ENCODE data around the gene CPEB4. TPM values are rescaled to one million over a fixed set of nuclear protein-coding genes. Genes with fewer than 3 reads are reported as not detected.

Gene CPEB4
- total and polyA plus RNA-seq, 10 donors = 2.3 to 107 (median 81.0) TPM

DNA sequence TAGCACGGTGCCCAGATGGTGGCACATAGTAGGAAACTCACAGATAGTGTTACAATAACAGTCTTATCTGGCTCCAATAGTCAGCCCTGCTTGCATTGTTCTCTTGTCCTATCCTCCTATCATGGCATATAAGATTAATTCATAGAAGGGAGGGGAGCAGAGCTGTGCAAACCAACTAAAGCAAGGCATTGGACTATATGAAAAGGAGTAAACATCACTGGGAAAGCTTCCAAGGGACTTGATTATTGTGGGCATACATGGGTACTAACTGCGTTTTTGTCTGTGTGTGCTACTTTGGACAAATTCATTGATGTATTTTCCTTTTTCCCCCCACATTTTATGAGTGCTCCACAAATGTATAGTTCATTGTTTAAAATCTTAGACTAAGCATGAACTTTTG is 57.0 kb downstream of the CPEB4 start:
- Histone ChIP-seq H3K9me3 (no peaks in the 10 kb centered on the region), H3K27me3 (replicated peaks in 1 of 7) (no peaks in the 10 kb centered on the region), H3K4me1 (peaks cover 0 to 27% (median 15%) of the 10 kb centered on the region in 6 donors), H3K4me3 (no peak overlapping the region), H3K36me3 (peaks cover 0 to 61% (median 47%) of the 10 kb centered on the region in 6 donors), H3K27ac (no peak overlapping the region)
- TF ChIP-seq POLR2AphosphoS5 (IDR thresholded peaks at IDR 0.05) (no peak), POLR2A (IDR thresholded peaks at IDR 0.05) (no peak)
- TF ChIP-seq, protein P1, sequence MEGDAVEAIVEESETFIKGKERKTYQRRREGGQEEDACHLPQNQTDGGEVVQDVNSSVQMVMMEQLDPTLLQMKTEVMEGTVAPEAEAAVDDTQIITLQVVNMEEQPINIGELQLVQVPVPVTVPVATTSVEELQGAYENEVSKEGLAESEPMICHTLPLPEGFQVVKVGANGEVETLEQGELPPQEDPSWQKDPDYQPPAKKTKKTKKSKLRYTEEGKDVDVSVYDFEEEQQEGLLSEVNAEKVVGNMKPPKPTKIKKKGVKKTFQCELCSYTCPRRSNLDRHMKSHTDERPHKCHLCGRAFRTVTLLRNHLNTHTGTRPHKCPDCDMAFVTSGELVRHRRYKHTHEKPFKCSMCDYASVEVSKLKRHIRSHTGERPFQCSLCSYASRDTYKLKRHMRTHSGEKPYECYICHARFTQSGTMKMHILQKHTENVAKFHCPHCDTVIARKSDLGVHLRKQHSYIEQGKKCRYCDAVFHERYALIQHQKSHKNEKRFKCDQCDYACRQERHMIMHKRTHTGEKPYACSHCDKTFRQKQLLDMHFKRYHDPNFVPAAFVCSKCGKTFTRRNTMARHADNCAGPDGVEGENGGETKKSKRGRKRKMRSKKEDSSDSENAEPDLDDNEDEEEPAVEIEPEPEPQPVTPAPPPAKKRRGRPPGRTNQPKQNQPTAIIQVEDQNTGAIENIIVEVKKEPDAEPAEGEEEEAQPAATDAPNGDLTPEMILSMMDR (IDR thresholded peaks at IDR 0.05 in 8 of 11, conservative IDR thresholded peaks at IDR 0.05 in 3 of 11) = no peak
- intact Hi-C loops (cut with DNase I; ENCODE audit: low total_unique reads) = no loop called here
- 86 to 98% (median 95%) methylated on average over 2 of the region's 2 CpGs for WGBS, 5 donors
- DNase-seq = no peak

DNA sequence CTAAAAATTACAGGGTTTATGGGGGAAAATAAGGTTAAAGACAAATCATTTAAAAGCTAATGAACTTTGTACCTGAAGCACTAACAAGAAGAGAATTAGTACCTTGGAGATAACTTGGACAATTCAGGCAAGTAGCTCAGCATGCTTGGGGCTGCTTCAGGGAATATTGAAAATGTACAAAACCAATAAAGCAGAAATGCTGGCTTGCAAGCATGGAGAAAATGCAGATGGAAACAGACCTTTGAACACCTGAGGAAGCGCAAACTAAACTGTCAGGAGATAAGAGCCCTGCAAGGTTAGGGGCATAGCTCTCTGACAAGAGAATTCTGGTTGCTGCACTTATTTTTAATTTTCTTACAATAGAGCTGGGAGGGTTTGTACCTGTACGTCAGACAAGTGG is 58.2 kb downstream of the CPEB4 start:
- Histone ChIP-seq H3K36me3 (peaks cover 0 to 72% (median 58%) of the 10 kb centered on the region in 6 donors), H3K4me1 (peaks cover 0 to 16% (median 10%) of the 10 kb centered on the region in 6 donors), H3K27ac (no peak overlapping the region), H3K27me3 (replicated peaks in 1 of 7) (no peaks in the 10 kb centered on the region), H3K9me3 (no peaks in the 10 kb centered on the region), H3K4me3 (no peak overlapping the region)
- no peak for DNase-seq
- WGBS, 5 donors = 95 to 98% (median 95%) methylated on average over 2 of the region's 2 CpGs
- TF ChIP-seq, protein P1 (IDR thresholded peaks at IDR 0.05 in 8 of 11, conservative IDR thresholded peaks at IDR 0.05 in 3 of 11) = no peak
- TF ChIP-seq POLR2AphosphoS5 (IDR thresholded peaks at IDR 0.05) (no peak), POLR2A (IDR thresholded peaks at IDR 0.05) (no peak)
- intact Hi-C loops (cut with DNase I; ENCODE audit: low total_unique reads) = no loop called here

DNA sequence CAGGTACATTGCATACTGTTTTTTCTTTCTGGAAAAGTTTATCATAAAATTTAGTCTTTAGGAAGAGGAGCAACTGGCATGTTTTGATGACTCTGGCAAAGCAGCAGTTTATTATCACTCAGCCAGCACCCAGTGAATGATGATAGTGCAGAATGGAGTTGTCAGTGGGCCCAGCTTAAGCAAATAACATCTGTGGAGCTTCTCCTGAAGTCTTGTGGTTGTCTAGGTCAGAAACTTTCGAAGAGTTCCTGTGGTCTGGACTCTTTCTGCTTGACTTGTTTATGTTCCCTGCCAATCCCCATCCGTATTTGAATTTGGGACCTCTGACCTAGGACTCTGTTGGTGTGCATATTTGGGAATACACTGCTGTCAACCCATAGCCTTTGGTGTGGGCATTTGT is 62.7 kb downstream of the CPEB4 start:
- Histone ChIP-seq H3K27me3 (replicated peaks in 1 of 7) (no peaks in the 10 kb centered on the region), H3K4me1 (no peaks in the 10 kb centered on the region), H3K27ac (no peak overlapping the region), H3K36me3 (peaks cover 0 to 100% (median 86%) of the 10 kb centered on the region in 6 donors), H3K4me3 (no peak overlapping the region), H3K9me3 (no peaks in the 10 kb centered on the region)
- 77 to 90% (median 88%) methylated on average over 2 of the region's 2 CpGs for WGBS, 5 donors
- TF ChIP-seq POLR2AphosphoS5 (IDR thresholded peaks at IDR 0.05) = no peak
- TF ChIP-seq, protein P1 (IDR thresholded peaks at IDR 0.05 in 8 of 11, conservative IDR thresholded peaks at IDR 0.05 in 3 of 11) = no peak
- no peak for TF ChIP-seq POLR2A (IDR thresholded peaks at IDR 0.05)
- no peak for DNase-seq
- intact Hi-C loops (cut with DNase I; ENCODE audit: low total_unique reads) = no loop called here

DNA sequence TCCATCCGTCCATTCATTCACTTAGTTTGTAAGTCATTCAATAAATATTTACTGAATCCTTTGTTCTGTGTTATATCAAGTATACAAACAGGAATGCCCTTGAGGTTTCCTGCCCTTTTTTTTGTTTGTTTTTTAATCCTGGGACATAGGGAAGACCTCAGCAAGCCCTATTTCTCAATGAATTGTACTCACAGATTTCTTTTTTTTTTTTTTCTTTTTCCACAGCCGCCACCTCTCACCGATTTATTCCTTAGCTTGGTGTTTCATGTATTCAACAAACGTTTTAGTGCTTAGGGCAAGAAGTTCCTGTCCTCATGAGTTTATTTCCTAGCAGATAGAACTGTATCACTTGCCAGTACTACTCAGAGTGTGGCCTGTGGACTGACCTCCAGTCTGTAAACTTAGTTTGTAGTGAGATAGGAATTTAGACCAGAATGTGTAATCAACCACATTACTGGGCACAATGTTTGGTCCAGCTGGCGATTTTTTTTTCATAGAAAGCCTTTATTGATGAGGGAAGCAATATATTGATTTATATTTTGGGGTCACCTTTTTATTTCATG is 65.5 kb downstream of the CPEB4 start:
- peaks cover 0 to 100% (median 77%) of the 10 kb centered on the region in 6 donors for H3K36me3 ChIP-seq
- no peaks in the 10 kb centered on the region for H3K27me3 ChIP-seq (replicated peaks in 1 of 7)
- no peaks in the 10 kb centered on the region for H3K4me1 ChIP-seq
- 70 to 89% (median 82%) methylated on average over 5 of the region's 5 CpGs for WGBS, 5 donors
- no peak overlapping the region for H3K4me3 ChIP-seq
- intact Hi-C loops (cut with DNase I; ENCODE audit: low total_unique reads) = no loop called here
- peak overlapping the region in 2 of 8 donors; percentile 3 to 36 for H3K27ac ChIP-seq
- H3K9me3 ChIP-seq = no peaks in the 10 kb centered on the region
- DNase-seq = no peak
- no peak for TF ChIP-seq POLR2AphosphoS5 (IDR thresholded peaks at IDR 0.05)
- TF ChIP-seq, protein P1 (IDR thresholded peaks at IDR 0.05 in 8 of 11, conservative IDR thresholded peaks at IDR 0.05 in 3 of 11) = no peak
- no peak for TF ChIP-seq POLR2A (IDR thresholded peaks at IDR 0.05)
